ENCODE data around the gene OLFM3.

The OLFM3 gene

GRCh38 chr1:101846820-101847219 lies 149.9 kb downstream of the OLFM3 start:
- DNase-seq (ENCODE audit: low read depth) = no peak

GRCh38 chr1:101843160-101843559 lies 153.6 kb downstream of the OLFM3 start:
- DNase-seq (ENCODE audit: low read depth) = no peak

- no peak for DNase-seq (ENCODE audit: low read depth)
These were observed 154.9 kb downstream of the OLFM3 start for GRCh38 chr1:101841824-101842223.

GRCh38 chr1:101835988-101836387 lies 160.7 kb downstream of the OLFM3 start:
- no peak for DNase-seq (ENCODE audit: low read depth)

- DNase-seq (ENCODE audit: low read depth) = no peak
These were observed 163.4 kb downstream of the OLFM3 start for GRCh38 chr1:101833312-101833711.

- DNase-seq (ENCODE audit: low read depth) = no peak
These were observed 170.3 kb downstream of the OLFM3 start for GRCh38 chr1:101826416-101826815.

GRCh38 chr1:101820071-101820470 lies 176.7 kb downstream of the OLFM3 start:
- no peak for DNase-seq (ENCODE audit: low read depth)

- no peak for DNase-seq (ENCODE audit: low read depth)
These were observed 180.5 kb downstream of the OLFM3 start for GRCh38 chr1:101816262-101816661.

- DNase-seq (ENCODE audit: low read depth) = no peak
These were observed 198.3 kb downstream of the OLFM3 start for GRCh38 chr1:101798417-101798816.

GRCh38 chr1:101797722-101798121 lies 199.0 kb downstream of the OLFM3 start:
- no peak for DNase-seq (ENCODE audit: low read depth)

- DNase-seq (ENCODE audit: low read depth) = no peak
These were observed 215.4 kb downstream of the OLFM3 start for GRCh38 chr1:101781201-101781831.

GRCh38 chr1:101769520-101769919 lies 227.2 kb downstream of the OLFM3 start:
- DNase-seq (ENCODE audit: low read depth) = no peak

GRCh38 chr1:101757985-101758384 lies 238.7 kb downstream of the OLFM3 start:
- DNase-seq (ENCODE audit: low read depth) = no peak

- no peak for DNase-seq (ENCODE audit: low read depth)
These were observed 240.3 kb downstream of the OLFM3 start for GRCh38 chr1:101756411-101756810.
